Right lobe of liver (tissue), 4 donors: Measurements from ENCODE around the gene GABRR3.

Source experiments
- CTCF ChIP-seq, 4 donors: fragments of 200-600 bp in 3 of 4; fragments of 450-650 bp in 1 of 4; IDR thresholded peaks; one replicate each; pipeline versions ENCODE4 v1.5.1 to v1.8.0; 2016 to 2022; ENCODE audit warnings: antibody characterized with exemption in 4 of 4, mild to moderate bottlenecking in 2 of 4
- POLR2A ChIP-seq: fragments of 450-650 bp; IDR thresholded peaks from one replicate; pipeline ENCODE4 v1.6.1; 2017; ENCODE audit warnings: antibody characterized with exemption, mild to moderate bottlenecking
- donor health status: DM: no; HTN: no; CAD: no.
- donor health status: DM: no; HTN: no; CAD: no.
- donor health status: DM: no; HTN: yes; CAD: no.

- TF ChIP-seq CTCF (IDR thresholded peaks at IDR 0.05), result no peak
- no peak for TF ChIP-seq POLR2A
These were observed 65.0 kb downstream of the GABRR3 start for GRCh38 chr3:97970156-97970555.
